IMR-90 (cell line): ENCODE results near the gene ERCC1. TPM values are rescaled to one million over a fixed set of nuclear protein-coding genes. Genes with fewer than 3 reads are reported as not detected.
"Not testable (repeated sequence)": the region's sequence is repeated elsewhere in the genome, so short reads cannot be mapped to it uniquely, and the experiment has no call there.

Source experiments
- ATAC-seq: fragments of 200-7000 bp; cut with Tn5 transposase; 2 replicates; pipeline ENCODE4 v1.9.1; 2020; ENCODE audit warnings: low read depth, mild to moderate bottlenecking, moderate library complexity
- BruUV-seq: library from RNA; stranded (reverse); fragments of 400-500 nt; replicated peaks from 2 replicates; lab custom pipeline; 2021; lab: Mats Ljungman, UMichigan
- CTCF ChIA-PET: fragments of 300-600 bp; formaldehyde crosslinking; extraction: SDS; loops from one replicate; lab custom pipeline; 2021; ENCODE audit warnings: antibody characterized with exemption; lab: Yijun Ruan, JAX
- POLR2A ChIA-PET: fragments of 300-600 bp; sonication (Branson Sonifier 250); formaldehyde crosslinking; loops from one replicate; lab custom pipeline; 2022; ENCODE audit warnings: antibody characterized with exemption; ENCODE audit not compliant: unreplicated experiment; lab: Charles Lee
- DNase-seq: peaks from one replicate; pipeline ENCODE4 v3.0.0; 2013
- H2AFZ ChIP-seq: replicated peaks from 2 replicates; pipeline ENCODE3; 2013; ENCODE audit warnings: low read length, mild to moderate bottlenecking; ENCODE audit not compliant: poor library complexity
- H2AK5ac ChIP-seq: 2 replicates; pipeline ENCODE4 v1.6.1; 2013; ENCODE audit warnings: low read depth, low read length, inconsistent platforms
- H2AK9ac ChIP-seq: replicated peaks from 2 replicates; pipeline ENCODE3; 2013; ENCODE audit warnings: mild to moderate bottlenecking, low read depth, low read length, moderate library complexity; ENCODE audit not compliant: poor library complexity
- H2BK120ac ChIP-seq: 2 replicates; pipeline ENCODE4 v1.6.1; 2013; ENCODE audit warnings: low read depth, low read length, inconsistent platforms
- H2BK15ac ChIP-seq: 3 replicates; pipeline ENCODE4 v1.6.1; 2013; ENCODE audit warnings: low read depth, low read length, inconsistent platforms
- H2BK20ac ChIP-seq: 2 replicates; pipeline ENCODE4 v1.6.1; 2013; ENCODE audit warnings: low read depth, mild to moderate bottlenecking, inconsistent platforms, low read length, moderate library complexity
- H2BK5ac ChIP-seq: 2 replicates; pipeline ENCODE4 v1.6.1; 2013; ENCODE audit warnings: mild to moderate bottlenecking, low read depth, low read length, inconsistent platforms; ENCODE audit not compliant: poor library complexity, severe bottlenecking
- H3K14ac ChIP-seq: replicated peaks from 2 replicates; pipeline ENCODE4 v1.6.1; 2013; ENCODE audit warnings: low read depth, low read length, inconsistent platforms
- H3K18ac ChIP-seq: 2 replicates; pipeline ENCODE4 v1.6.1; 2013; ENCODE audit warnings: low read depth, low read length, control low read depth
- H3K23ac ChIP-seq: 2 replicates; pipeline ENCODE4 v1.6.1; 2013; ENCODE audit warnings: low read depth, low read length, inconsistent platforms
- H3K27ac ChIP-seq: 2 replicates; pipeline ENCODE4 v1.5.1; 2013; ENCODE audit warnings: mild to moderate bottlenecking, control low read depth, low read length; ENCODE audit not compliant: insufficient read depth
- H3K27me3 ChIP-seq: 2 replicates; pipeline ENCODE4 v1.6.1; 2013; ENCODE audit warnings: low read length; ENCODE audit not compliant: control insufficient read depth, insufficient read depth
- H3K36me3 ChIP-seq: 2 replicates; pipeline ENCODE4 v1.6.1; 2013; ENCODE audit warnings: low read length, mixed read lengths; ENCODE audit not compliant: control insufficient read depth, insufficient read depth
- H3K4ac ChIP-seq: 2 replicates; pipeline ENCODE4 v1.6.1; 2013; ENCODE audit warnings: low read depth, low read length, inconsistent platforms
- H3K4me1 ChIP-seq: 2 replicates; pipeline ENCODE4 v1.6.1; 2013; ENCODE audit warnings: low read length, mixed read lengths; ENCODE audit not compliant: control insufficient read depth, insufficient read depth
- H3K4me2 ChIP-seq: 2 replicates; pipeline ENCODE4 v1.6.1; 2013; ENCODE audit warnings: low read depth, mild to moderate bottlenecking, control low read depth, low read length, moderate library complexity
- H3K4me3 ChIP-seq: 2 replicates; pipeline ENCODE4 v1.5.1; 2013; ENCODE audit warnings: low read depth, mild to moderate bottlenecking, control low read depth, low read length, moderate library complexity; ENCODE audit not compliant: insufficient read depth
- H3K56ac ChIP-seq: 2 replicates; pipeline ENCODE4 v1.6.1; 2013; ENCODE audit warnings: low read length, inconsistent platforms; ENCODE audit not compliant: insufficient read depth; ENCODE audit errors: extremely low read depth
- H3K79me1 ChIP-seq, 2 experiments: 2 replicates each; pipeline ENCODE4 v1.6.1; 2013; ENCODE audit warnings: low read length in 2 of 2, inconsistent platforms in 1 of 2, low read depth in 1 of 2
- H3K9ac ChIP-seq: 2 replicates; pipeline ENCODE4 v1.6.1; 2013; ENCODE audit warnings: low read depth, low read length, control low read depth
- H3K9me1 ChIP-seq: 2 replicates; pipeline ENCODE4 v1.6.1; 2013; ENCODE audit warnings: low read length, inconsistent platforms; ENCODE audit not compliant: insufficient read depth
- H3K9me3 ChIP-seq: 2 replicates; pipeline ENCODE4 v1.6.1; 2013; ENCODE audit warnings: low read length; ENCODE audit not compliant: control insufficient read depth, insufficient read depth
- H4K20me1 ChIP-seq: 2 replicates; pipeline ENCODE4 v1.6.1; 2013; ENCODE audit warnings: low read length, inconsistent platforms; ENCODE audit not compliant: insufficient read depth
- H4K5ac ChIP-seq: 2 replicates; pipeline ENCODE4 v1.6.1; 2013; ENCODE audit warnings: mild to moderate bottlenecking, low read depth, low read length, control low read depth
- H4K8ac ChIP-seq, 2 experiments: 2 replicates each; pipeline ENCODE4 v1.6.1; 2013; ENCODE audit warnings: low read depth in 2 of 2, low read length in 2 of 2, control low read depth in 1 of 2, inconsistent platforms in 1 of 2
- H4K91ac ChIP-seq: 2 replicates; pipeline ENCODE4 v1.6.1; 2013; ENCODE audit warnings: low read depth, low read length, inconsistent platforms; ENCODE audit not compliant: insufficient read depth
- WGBS, 2 experiments: methylation state at CpG; one replicate each; pipeline versions ENCODE4 v1.1.5 to v1.1.7; 2013; ENCODE audit warnings: missing lambda C conversion rate in 2 of 2; ENCODE audit not compliant: insufficient read length in 1 of 2; ENCODE audit errors: extremely low coverage in 2 of 2; 5-methylcytosine and 5-hydroxymethylcytosine counted together
- dilution Hi-C: fragments of 300-500 bp; cut with HindIII; formaldehyde crosslinking; loops from one replicate; pipeline ENCODE4 v1.14.3; 2018; ENCODE audit warnings: low sequenced_read_pairs; ENCODE audit not compliant: unreplicated experiment
- in situ Hi-C: fragments of 300-500 bp; cut with MboI; formaldehyde crosslinking; loops from 3 replicates; pipeline ENCODE4 v1.14.3; 2019; ENCODE audit warnings: low sequenced_read_pairs, inconsistent platforms, mixed read lengths
- intact Hi-C: fragments of 100-400 bp; cut with micrococcal nuclease; formaldehyde crosslinking; loops from 2 replicates; pipeline ENCODE4 v1.10.0; 2022
- polyA plus RNA-seq, 3 experiments: library from polyadenylated mRNA; depleted of rRNA; stranded (reverse); fragments of >200 nt; gene quantifications; 2 replicates each; pipeline ENCODE4 v1.2.3, GENCODE V29; 2012; ENCODE audit warnings: low replicate concordance in 1 of 3
- total RNA-seq: library from RNA; depleted of rRNA; stranded (reverse); fragments of >200 nt; gene quantifications from 2 replicates; pipeline ENCODE4 v1.2.3, GENCODE V29; 2012

The ERCC1 gene
- total and polyA plus RNA-seq, 2 of the 4 experiments (the other 2 are of a cell fraction), result 84.2 to 132 TPM

DNA sequence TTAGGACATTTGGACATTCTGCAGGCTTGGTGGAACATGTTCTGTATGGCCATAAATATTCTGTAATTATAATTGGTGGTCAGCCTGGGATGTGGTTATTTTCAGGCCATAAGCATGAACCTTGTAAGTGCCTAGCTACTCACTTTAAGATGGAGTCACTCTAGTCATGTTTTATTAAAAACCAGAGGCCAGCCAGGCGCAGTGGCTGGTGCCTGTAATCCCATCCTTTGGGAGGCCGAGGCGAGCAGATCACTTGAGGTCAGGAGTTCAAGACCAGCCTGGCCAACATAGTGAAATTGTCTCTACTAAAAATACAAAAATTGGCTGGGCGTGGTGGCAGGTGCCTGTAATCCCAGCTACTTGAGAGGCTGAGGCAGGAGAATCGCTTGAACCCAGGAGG, 16.1 kb downstream of the ERCC1 start:
- H3K27ac ChIP-seq, H4K8ac ChIP-seq, H3K9me1 ChIP-seq, H4K5ac ChIP-seq, H3K18ac ChIP-seq, POLR2A ChIA-PET, H3K4me1 ChIP-seq, H2AFZ ChIP-seq, H3K4ac ChIP-seq, H3K27me3 ChIP-seq, H3K36me3 ChIP-seq, H3K23ac ChIP-seq, H3K9ac ChIP-seq, H2BK15ac ChIP-seq, H3K4me3 ChIP-seq, H3K9me3 ChIP-seq, H4K91ac ChIP-seq, in situ Hi-C loops, H2AK5ac ChIP-seq, CTCF ChIA-PET, H3K4me2 ChIP-seq, ATAC-seq, H2BK5ac ChIP-seq, H4K20me1 ChIP-seq, intact Hi-C loops, dilution Hi-C loops, DNase-seq, H2BK120ac ChIP-seq, H3K14ac ChIP-seq, H2BK20ac ChIP-seq, H3K56ac ChIP-seq, H2AK9ac ChIP-seq: not testable (repeated sequence)
- WGBS, 2 experiments, result 100% methylated on average over 1 of the region's 5 CpGs; no CpG with 5 or more reads in 1 of the 2 experiments
- peaks cover 10 to 54% of the 10 kb centered on the region in 2 experiments; a peak in 3 of 4 replicates for H3K79me1 ChIP-seq
- BruUV-seq, result TSS peak; percentile 62
